ENCODE data around the gene RIPOR2.

DNA sequence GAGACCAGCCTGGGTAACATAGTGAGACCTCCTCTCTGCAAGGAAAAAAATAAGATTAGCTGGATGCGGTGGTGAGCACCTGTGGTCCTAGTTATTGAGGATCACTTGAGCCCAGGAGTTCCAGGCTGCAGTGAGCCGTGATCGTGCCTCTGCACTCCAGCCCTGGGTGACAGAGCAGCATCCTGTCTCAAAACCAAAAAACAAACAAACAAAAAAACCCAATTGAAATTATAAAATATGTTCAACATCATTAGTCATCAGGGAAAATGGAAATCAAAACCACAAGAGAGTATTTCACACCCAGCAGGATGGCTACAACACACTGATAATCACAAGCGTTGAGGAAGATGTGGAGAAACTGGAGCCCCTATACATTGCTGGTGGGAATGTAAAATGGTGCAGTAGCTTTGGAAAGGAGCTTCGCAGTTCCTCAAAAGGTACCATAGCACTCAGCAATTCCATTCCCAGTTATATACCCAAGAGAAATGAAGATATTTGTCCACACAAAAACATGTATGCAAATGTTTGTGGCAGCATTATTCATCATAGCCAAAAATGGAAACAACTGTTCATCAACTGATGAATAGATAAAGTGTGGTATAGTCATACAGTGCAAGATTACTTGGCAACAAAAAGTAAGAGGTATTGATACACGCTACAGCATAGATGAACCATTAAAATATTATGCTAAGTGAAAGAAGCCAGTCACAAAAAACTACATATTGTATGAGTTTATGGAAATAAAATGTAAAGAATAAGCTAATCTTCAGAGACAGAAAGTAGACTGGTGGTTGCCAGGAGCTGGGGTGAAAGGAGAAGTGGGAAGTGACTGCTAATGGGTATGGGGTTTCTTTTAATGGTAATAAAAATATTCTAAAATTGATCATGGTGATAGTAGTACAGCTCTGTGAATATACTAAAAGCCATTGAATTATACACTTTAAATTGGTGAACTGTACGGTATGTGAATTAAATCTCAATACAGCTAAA, 38.7 kb upstream of the RIPOR2 start:
- TF ChIP-seq JUND (IDR thresholded peaks at IDR 0.05) (no peak), EGR1 (IDR thresholded peaks at IDR 0.05; ENCODE audit: low read depth in 2 of 2) (no peak), TAF1 (conservative IDR thresholded peaks at IDR 0.05) (no peak), RAD21 (IDR thresholded peaks at IDR 0.05) (no peak)
- TF ChIP-seq, protein P1, sequence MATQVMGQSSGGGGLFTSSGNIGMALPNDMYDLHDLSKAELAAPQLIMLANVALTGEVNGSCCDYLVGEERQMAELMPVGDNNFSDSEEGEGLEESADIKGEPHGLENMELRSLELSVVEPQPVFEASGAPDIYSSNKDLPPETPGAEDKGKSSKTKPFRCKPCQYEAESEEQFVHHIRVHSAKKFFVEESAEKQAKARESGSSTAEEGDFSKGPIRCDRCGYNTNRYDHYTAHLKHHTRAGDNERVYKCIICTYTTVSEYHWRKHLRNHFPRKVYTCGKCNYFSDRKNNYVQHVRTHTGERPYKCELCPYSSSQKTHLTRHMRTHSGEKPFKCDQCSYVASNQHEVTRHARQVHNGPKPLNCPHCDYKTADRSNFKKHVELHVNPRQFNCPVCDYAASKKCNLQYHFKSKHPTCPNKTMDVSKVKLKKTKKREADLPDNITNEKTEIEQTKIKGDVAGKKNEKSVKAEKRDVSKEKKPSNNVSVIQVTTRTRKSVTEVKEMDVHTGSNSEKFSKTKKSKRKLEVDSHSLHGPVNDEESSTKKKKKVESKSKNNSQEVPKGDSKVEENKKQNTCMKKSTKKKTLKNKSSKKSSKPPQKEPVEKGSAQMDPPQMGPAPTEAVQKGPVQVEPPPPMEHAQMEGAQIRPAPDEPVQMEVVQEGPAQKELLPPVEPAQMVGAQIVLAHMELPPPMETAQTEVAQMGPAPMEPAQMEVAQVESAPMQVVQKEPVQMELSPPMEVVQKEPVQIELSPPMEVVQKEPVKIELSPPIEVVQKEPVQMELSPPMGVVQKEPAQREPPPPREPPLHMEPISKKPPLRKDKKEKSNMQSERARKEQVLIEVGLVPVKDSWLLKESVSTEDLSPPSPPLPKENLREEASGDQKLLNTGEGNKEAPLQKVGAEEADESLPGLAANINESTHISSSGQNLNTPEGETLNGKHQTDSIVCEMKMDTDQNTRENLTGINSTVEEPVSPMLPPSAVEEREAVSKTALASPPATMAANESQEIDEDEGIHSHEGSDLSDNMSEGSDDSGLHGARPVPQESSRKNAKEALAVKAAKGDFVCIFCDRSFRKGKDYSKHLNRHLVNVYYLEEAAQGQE (IDR thresholded peaks at IDR 0.05) = no peak
- TF ChIP-seq, protein P2, sequence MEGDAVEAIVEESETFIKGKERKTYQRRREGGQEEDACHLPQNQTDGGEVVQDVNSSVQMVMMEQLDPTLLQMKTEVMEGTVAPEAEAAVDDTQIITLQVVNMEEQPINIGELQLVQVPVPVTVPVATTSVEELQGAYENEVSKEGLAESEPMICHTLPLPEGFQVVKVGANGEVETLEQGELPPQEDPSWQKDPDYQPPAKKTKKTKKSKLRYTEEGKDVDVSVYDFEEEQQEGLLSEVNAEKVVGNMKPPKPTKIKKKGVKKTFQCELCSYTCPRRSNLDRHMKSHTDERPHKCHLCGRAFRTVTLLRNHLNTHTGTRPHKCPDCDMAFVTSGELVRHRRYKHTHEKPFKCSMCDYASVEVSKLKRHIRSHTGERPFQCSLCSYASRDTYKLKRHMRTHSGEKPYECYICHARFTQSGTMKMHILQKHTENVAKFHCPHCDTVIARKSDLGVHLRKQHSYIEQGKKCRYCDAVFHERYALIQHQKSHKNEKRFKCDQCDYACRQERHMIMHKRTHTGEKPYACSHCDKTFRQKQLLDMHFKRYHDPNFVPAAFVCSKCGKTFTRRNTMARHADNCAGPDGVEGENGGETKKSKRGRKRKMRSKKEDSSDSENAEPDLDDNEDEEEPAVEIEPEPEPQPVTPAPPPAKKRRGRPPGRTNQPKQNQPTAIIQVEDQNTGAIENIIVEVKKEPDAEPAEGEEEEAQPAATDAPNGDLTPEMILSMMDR (IDR thresholded peaks at IDR 0.05; ENCODE audit: low read depth, low read length, missing input control) = no peak

All from liver (tissue), 3 donors.